DMS79 (cell line): ENCODE results near the gene FARSA.
A peak's percentile ranks its signal among the peaks of the same experiment; 100 is the strongest.
"Not testable (repeated sequence)": the region's sequence is repeated elsewhere in the genome, so short reads cannot be mapped to it uniquely, and the experiment has no call there.

Experiments
- DNase-seq: peaks from one replicate; lab custom pipeline; 2025; lab: John Stamatoyannopoulos, UW

The FARSA gene

DNA sequence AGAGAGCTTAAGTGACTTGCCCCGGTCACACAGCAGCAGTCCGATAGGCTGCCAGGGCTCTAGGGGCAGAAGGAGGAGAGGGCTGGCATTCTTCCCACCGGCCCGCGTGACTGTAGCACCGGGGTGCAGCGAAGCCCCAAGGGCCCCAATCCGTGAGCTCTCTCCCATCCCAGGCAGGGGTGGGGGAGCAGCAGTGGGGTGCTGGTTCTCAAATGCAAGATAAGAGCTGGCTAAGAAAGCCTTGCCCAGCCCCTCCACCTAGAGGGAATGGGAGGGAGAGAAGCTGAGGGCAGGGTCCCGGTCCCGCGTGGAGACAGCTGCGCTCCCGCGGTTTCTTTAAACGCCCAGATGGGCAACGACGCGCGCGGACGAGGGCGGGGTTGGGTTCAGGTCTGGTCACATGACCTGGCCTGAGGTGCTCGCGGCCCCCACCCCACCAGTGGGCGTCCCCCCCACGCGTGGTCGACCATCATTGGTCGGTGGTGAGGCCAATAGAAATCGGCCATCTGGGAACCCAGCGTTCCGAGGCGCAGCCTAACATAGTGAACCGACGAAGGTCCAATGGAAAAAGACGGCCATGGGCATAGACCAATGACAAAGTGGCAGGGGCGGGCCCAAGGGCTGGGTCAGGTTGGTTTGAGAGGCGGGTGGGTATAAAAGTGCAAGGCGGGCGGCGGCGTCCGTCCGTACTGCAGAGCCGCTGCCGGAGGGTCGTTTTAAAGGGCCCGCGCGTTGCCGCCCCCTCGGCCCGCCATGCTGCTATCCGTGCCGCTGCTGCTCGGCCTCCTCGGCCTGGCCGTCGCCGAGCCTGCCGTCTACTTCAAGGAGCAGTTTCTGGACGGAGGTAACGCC, 4.6 kb upstream of the FARSA start, which contains the start of gene CALR:
CALR (plus strand) TSS at position 683 of the 852 bp plus-strand sequence; CDS start at position 754, 71 bp downstream.
- peak; percentile 100 for DNase-seq

DNA sequence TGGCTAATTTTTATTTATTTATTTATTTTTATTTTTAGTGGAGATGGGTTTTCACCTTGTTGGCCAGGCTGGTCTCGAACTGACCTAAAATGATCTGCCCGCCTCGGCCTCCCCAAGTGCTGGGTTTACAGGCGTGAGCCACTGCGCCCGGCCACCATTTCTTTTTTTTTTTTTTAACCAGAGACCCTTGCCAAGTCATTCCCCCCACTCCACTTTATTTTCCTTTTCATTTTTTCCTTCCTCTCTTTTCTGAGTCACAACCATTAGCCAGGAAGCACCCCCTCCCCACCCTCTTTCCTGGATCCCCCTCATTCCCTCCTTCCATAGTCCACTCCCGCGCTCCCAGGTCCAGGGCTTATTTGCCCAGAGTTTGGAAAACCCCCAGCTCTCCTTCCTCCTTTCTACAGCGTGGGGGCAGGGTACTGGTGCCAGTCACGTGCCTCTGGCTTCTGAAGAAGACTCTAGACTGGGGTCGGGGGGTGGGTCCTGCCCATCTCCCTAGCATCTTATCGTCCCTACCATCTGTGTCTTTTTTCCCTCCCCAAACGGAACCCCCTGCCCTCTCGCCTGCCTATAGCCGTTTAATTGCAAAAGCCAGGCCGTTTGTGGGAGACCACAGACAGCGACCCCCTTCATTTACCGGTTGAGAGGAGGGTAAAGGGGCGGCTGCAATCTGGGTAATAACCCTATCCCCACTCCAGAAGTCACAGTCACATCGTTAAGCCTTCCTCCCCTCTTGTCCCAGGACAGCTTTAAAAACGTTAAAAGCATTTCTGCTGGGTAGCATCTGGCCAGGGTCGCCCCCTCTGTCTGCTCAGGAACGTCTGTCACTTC, 3.8 kb upstream of the FARSA start:
- DNase-seq, result peak; percentile 89

DNA sequence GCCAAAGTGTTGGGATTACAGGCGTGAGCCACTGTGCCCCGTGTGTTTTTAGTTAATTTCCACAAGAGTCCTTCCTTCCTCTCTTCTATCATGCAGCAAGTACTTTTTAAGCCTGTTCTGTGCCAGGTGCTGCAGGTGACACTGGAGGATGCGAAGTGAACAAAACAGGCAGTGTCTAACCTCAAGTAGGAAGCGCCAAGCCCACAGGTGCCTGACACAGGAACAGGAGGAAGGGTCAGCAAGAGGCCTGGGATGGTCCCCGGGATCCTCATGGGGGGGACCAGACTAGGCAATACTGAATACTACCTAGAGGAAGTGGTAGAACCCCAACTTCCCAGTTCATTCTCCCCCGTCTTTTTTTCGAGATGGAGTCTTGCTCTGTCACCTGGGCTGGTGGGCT, 3.1 kb upstream of the FARSA start:
- peak; percentile 85 for DNase-seq

DNA sequence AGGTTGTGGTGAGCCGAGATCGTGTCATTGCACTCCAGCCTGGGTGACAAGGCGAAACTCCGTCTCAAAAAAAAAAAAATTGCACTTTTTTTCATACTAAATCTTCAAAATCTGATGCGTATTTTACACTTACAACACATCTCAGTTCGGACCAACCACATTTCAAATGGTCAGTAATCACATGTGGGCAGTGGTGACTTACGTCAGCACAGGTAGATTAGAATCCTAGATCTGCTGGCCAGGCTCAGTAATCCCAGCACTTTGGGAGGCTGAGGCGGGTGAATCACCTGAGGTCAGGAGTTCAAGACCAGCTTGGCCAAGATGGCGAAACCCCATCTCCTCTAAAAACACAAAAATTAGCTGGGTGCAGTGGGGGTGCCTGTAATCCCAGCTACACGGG, 1.6 kb upstream of the FARSA start:
- DNase-seq, result no peak

DNA sequence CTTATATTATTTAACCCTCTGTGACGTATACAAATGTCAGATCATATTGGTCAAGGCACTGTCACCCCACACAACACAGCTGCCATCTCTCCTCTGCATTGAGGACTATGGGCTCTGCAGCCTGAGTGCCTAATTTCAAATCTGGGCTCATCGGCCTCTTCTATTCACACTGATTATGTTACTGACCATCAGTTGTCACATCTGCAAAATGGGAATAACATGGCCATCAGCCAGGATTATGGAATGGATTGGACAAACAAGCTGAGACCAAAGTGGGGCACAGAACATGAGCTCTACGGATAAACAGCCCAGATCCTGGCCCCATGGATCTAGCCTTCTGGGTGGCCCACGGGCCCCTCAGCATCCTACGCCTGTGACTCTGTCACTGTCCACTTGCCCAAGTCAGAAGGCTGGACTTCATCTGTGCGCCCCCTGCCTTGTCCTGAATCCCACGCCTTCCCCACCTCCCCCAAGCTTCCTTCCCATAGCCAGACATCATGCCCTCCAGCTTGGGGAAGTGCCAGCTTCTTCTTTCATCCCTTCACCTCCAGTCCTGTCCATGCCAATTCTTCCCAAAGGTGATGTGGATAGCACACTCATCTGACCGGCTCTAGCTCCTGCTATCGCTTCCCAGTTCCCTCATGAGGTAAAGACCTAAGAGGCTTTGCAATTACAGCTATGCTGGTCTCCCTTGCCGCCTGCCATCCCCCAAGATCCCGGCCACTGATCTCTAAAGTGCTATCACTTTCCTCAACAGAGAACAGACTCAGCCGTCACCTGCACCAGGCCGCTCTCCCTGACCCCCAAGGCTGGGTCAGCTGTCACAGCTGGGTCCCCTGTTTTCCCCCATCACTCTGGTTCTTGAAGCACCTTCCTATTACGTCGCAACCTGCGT, 872 bp downstream of the FARSA start:
- no peak for DNase-seq

DNA sequence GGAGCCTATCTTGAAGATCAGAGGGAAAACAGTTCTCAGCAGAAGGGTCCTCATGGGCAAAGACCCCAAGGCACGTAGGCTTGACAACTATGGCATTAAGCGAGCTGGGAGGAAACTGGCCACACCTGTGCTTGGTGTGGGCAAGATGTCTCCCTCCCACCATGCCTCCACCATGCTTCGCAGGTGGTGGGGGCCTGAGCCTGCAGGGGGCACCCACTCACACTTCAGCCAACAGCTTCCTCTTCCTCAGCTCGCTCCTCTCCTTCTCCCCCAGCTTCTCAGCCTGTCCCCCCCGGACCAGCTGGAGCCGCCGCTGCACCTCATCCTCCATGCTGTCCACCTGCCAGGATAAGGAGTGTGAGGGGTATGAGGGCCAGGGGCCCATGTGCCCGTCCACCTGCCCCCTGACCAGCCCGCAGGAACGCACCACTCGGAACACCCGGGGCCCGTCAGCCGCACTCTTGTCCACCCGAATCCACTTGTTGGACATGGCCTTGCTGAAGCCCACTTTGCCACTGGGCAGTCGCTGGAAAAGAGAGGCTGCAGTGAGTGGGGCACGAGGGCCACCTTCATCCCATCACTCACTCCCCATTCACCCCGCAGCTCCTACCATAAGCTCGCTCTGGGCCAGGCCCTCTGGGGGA, 3.4 kb downstream of the FARSA start:
- no peak for DNase-seq

DNA sequence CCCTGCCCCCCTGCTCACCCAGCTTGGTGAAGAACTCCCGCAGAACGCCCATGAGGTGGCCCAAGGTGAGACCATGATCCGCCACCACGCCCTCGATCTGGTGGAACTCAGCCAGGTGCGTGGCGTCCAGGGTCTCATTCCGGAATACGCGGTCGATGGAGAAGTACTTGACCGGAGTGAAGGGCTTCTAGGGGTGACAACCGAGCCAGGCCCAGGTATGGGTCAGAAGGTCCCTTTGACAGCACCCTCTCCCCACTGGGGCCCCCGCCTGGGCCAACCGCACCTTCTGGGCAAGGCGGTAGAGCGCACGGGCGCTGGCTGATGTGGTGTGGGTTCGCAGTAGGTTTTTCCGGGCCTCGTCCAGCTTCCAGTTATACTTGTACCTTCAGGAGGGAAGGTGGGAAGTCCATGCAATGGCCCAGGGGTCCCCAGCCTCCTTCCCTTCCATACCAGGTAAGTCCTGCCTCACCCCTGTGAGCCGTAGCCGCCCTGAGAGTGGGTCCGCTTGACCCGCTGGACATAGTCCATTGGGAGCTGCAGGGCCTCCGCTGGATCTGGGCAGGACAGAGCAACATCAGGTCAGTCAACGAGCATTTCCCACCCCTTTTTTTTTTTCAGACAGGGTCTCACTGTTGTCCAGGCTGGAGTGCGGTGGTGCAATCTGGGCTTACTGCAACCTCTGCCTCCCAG, 8.7 kb downstream of the FARSA start:
- DNase-seq, result no peak

DNA sequence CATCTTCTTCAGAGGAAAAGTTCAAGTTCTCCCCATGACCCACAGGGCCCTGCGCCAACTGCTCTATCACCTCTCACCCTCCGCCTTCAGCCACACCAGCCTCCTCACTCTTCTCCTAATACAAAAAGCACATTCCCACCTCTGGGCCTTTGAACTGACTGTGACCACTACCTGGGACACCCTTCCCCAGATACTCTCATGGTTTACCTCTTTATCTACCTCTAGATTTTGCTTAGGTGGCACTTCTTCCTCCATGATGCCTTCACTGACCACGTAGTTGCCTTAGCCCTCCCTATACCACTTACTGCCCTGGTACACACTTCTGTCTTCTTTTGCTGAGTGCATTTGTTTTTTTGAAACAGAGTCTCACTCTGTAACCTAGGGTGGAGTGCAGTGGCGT, 10.6 kb downstream of the FARSA start:
- no peak for DNase-seq

DNA sequence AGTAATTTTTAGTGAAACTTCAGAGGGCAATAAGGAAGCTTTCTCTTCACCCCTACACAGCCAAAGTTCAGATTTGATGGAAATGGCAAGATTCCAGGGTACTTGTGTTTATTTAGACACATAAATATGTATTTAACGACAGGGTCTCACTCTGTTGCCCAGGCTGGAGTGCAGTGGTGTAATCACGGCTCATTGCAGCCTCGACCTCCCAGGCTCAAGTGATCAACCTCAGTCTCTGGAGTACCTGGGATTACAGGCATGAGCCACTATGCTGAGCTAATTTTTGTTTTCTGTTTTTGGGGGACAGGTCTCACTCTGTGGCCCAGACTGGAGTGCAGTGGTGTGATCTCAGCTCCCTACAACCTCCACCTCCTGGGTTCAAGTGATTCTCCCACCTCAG, 12.5 kb downstream of the FARSA start:
- no peak for DNase-seq

DNA sequence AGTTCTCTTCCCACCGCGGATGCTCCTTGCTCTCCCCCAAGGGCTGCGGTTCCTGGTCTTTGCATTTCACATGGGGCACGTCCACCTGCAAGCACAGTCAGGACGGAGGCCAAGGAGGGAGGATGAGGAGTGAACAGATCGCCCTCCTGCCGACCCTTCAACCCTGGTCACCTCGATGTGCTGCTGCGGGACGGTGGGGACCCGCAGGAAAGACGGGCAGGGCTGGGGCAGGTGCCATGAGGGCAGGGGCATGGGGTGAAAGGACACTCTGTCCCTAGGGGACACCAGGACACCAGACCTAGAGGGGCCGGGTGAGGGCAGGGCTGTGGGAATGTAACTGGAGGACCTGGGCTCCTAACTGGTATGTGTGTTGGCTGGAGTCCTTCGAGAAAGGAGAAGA, 15.3 kb downstream of the FARSA start:
- DNase-seq, result no peak

DNA sequence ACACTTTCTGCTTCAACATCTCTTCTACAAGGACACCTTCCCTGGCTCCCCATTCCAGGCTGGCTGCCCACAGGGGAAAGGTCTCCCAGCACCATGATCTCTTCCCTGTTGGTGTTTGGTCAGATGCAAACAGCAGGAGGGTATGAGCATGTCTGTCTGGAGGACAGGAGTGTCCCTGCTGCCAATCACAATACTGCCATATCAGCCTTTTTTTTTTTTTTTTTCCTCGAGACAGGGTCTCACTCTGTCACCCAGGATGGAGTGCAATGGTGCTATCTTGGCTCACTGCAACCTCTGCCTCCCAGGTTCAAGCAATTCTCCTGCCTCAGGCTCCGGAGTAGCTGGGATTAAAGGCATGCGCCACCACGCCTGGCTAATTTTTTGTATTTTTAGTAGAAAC, 17.7 kb downstream of the FARSA start:
- DNase-seq, result not testable (repeated sequence)

DNA sequence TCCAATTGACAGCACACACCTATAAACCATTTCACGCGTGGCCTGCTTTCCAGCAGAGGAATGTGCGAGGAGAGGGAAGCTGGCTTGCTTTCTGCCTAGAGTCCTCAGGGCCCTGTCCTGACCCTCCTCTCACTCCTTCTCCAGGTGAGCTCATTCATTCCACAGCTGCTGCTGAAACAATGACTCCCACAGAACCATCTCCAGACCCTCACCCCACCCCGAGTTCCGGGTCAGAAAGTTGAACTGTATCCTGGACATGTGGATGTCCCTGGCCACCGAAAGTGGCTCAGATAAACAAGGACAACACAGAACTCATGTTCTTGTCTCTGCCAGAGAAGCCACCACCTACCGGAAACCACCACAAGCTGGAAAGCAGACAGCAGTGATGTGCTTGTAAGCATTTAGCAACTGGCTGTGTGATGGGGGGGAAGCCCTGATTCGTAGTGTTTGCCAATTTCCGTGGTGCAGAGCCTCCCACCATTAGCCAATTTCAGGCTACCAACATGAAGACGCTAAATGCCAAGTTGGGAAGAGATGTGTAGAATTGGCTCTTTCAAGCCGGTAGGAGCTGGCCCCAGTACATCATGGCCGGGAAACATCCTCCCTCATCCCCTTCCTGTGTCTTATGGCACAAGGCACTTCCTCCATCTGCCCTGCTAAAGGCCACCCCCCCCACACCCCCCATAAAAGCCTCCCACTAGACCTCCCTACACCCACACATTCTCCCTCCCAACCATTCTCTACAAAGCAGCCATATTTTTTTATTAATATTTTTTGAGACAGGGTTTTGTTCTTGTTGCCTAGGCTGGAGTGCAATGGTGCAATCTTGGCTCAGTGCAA, 19.4 kb downstream of the FARSA start:
- peak; percentile 85 for DNase-seq

DNA sequence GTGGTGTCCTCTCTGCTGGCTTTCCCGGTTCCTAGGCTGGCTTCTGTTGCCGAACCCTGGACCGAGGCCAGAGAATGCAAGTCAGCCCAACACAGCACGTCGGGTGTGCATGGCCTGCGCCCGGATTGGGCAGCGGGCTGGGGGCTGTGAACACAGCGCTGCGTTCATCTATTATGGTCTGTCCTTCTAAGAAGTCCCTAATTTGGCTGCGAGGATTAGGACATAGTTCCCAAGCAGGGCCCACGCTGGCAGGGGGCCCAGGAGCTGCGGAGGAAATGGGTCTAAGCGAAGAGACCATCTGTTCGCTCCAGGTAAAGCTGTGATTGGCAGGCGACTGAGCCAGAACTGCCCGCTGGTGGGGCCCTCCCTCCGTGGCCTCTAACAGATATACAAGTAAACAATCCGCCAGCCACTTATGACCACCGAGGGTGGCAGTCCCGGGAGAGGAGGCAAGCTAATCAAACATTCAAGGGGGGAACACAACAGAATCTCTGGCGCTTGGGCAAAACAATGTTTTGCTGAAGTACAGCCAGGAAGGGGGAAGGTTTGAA, 20.4 kb downstream of the FARSA start:
- peak; percentile 100 for DNase-seq

DNA sequence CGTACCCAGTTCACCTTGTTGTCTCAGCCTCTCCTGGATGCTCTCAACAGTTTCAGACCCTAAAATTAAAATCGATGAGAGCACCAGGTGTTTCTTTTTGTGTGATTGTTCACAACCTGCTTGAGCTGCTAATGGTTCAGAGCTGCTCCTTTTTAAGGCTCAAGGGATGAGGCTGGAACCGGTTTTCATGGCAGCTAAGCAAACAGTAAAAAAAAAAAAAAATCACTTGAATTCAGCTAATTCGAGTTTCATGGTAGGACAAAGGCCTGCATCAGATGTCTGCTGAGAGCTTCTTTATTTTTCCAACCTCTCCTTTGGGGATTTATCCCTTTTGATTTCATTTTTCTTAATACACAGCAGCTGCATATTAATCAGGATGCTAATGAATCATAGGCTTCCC, 20.9 kb downstream of the FARSA start:
- peak; percentile 99 for DNase-seq

DNA sequence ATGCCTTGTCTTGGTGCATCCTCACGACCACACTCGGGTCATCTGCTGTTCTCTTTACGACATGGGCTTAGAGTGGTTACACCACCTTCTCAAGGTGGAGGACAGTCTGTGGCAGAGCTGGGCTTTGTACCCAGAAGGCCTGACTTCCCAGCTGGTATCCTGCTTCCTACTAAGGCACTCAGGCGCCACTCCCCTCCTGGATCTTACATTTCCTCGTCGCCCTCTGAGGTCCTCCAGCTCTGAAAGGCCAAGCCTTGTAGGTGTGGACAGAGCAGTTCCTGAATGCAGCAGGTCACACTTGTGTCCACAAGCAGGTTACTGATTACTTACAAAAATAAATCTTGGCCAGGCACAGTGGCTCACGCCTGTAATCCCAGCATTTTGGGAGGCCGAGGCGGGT, 26.3 kb downstream of the FARSA start:
- no peak for DNase-seq

DNA sequence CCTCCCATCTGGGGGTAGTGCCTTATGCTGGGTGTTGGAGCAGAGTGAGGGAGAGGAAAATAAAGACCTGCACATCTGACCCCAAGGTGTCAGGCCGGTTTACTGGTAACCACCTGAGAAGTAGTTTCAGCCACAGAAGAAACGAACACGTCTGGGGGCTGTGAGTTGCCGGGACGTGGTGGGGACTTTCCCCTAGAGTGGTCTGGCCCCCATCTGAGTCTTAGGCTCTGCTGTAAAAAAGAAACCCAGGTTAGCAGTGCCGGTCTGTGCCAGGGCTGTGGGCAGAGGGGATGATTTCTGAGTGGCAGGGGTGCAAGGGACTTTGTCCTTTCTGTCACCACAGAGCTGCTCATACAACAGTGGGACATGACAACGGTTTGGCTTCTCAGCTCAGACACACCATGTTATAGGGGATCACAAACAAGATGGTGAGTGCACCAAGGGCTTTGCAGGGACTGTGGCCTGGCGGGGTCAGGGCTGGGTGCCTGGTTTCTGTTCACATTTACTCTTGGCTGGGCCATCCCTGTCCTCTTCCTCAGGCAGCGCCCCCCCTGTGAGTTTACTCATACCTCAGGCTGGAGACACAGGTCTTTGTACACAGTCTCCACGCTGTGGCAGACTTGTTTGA, 33.5 kb downstream of the FARSA start:
- no peak for DNase-seq

DNA sequence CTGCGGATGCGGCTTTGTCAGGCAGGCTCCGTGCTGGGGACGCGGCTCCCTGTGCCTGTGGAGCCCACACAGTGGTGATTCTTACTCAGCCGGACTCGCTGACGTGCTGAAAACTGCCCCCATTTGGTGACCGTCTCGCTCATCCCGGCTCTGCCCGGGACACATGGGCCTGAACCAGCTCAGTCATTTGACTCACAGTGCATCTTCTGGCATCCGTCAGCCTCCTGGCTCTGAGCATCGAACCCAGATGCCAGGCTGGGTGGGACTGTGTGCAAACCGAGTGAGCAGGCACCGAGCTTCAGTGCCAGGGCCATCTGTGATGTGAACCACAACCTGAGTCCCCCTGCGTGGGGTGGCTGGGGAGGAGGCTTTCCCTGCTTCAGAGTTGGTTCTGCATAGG, 37.1 kb downstream of the FARSA start:
- no peak for DNase-seq

DNA sequence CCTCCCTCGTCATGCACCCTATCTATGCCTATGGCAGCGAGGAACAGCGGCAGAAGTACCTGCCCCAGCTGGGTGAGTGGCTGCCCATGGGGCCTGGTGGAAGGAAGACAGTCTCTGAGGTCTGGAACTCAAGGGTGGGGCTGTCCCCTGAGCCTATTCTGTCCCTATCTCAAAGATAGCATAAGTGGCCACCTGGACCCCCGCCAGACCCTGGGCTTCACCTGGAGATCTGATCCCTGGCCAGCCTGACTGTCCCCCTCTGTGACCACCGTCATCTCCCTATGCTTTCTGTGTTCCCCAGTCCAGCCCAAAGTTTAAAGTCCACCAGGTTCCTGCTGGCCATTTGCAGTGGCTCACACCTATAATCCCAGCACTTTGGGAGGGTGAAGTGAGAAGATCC, 39.9 kb downstream of the FARSA start:
- no peak for DNase-seq

DNA sequence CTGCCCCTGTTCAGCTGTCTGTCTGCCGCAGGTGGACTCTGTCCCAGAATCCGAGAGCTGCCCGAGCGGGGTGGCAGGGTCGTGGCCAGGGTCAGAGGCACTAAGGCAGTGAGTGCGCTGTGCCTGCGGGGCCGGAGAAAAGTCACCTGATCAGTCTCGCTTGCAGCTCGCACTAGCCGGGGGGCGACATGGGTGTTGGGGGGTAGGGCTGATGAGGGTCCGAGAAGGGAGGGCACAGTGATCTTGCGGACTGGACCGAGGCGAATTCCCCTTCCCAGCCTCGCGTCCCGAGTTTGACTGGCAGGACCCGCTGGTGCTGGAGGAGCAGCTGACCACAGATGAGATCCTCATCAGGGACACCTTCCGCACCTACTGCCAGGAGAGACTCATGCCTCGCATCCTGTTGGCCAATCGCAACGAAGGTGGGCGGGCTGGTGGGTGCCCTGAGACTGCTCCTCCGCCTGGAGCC, 41.9 kb downstream of the FARSA start:
- no peak for DNase-seq
